Activated B cell treated with CpG ODN at 0.5 μM for 24 hours (primary cell): Measurements from ENCODE around the gene TGFBR1. TPM values are rescaled to one million over a fixed set of nuclear protein-coding genes. Genes with fewer than 3 reads are reported as not detected.
"Not testable (repeated sequence)": the region's sequence is repeated elsewhere in the genome, so short reads cannot be mapped to it uniquely, and the experiment has no call there.

Source experiments
- ATAC-seq: fragments of 200-7000 bp; cut with Tn5 transposase; one replicate; pipeline ENCODE4 v1.10.0; 2021; ENCODE audit warnings: low read depth, mild to moderate bottlenecking, moderate library complexity
- CTCF ChIA-PET: fragments of 350-600 bp; sonication (Branson Sonifier 250); formaldehyde crosslinking; loops from one replicate; lab custom pipeline; 2021; ENCODE audit warnings: antibody characterized with exemption; lab: Charles Lee
- POLR2A ChIA-PET: fragments of 350-600 bp; sonication (Branson Sonifier 250); formaldehyde crosslinking; loops from one replicate; lab custom pipeline; 2021; ENCODE audit warnings: antibody characterized with exemption; lab: Charles Lee
- DNase-seq: peaks from one replicate; pipeline ENCODE4 v3.0.0; 2022
- H3K27ac Mint-ChIP-seq: one replicate; pipeline ENCODE4 v1.8.0; 2020; ENCODE audit warnings: mixed read lengths
- H3K27me3 Mint-ChIP-seq: one replicate; pipeline ENCODE4 v1.8.0; 2021; ENCODE audit warnings: mixed read lengths
- H3K36me3 Mint-ChIP-seq: one replicate; pipeline ENCODE4 v1.8.0; 2021; ENCODE audit warnings: low read depth, mixed read lengths
- H3K4me1 Mint-ChIP-seq: one replicate; pipeline ENCODE4 v1.8.0; 2021; ENCODE audit warnings: mixed read lengths
- H3K4me3 Mint-ChIP-seq: one replicate; pipeline ENCODE4 v1.8.0; 2020; ENCODE audit warnings: mild to moderate bottlenecking, mixed read lengths
- H3K9me3 Mint-ChIP-seq: one replicate; pipeline ENCODE4 v1.8.0; 2020; ENCODE audit warnings: mixed read lengths
- intact Hi-C: fragments of 100-400 bp; cut with micrococcal nuclease; formaldehyde crosslinking; loops from one replicate; pipeline ENCODE4 v1.15.1; 2024
- total RNA-seq: library from RNA; stranded (reverse); gene quantifications from 2 replicates; pipeline ENCODE4 v1.2.3, GENCODE V29; 2022
- TF ChIP-seq, protein P1 (sequence below): fragments of 200-600 bp; IDR thresholded peaks from one replicate; pipeline ENCODE4 v1.8.0; 2022; ENCODE audit warnings: antibody characterized with exemption, mild to moderate bottlenecking

TGFBR1 gene
- total RNA-seq, 1 donor from 2014 or later = 65.3 TPM

DNA sequence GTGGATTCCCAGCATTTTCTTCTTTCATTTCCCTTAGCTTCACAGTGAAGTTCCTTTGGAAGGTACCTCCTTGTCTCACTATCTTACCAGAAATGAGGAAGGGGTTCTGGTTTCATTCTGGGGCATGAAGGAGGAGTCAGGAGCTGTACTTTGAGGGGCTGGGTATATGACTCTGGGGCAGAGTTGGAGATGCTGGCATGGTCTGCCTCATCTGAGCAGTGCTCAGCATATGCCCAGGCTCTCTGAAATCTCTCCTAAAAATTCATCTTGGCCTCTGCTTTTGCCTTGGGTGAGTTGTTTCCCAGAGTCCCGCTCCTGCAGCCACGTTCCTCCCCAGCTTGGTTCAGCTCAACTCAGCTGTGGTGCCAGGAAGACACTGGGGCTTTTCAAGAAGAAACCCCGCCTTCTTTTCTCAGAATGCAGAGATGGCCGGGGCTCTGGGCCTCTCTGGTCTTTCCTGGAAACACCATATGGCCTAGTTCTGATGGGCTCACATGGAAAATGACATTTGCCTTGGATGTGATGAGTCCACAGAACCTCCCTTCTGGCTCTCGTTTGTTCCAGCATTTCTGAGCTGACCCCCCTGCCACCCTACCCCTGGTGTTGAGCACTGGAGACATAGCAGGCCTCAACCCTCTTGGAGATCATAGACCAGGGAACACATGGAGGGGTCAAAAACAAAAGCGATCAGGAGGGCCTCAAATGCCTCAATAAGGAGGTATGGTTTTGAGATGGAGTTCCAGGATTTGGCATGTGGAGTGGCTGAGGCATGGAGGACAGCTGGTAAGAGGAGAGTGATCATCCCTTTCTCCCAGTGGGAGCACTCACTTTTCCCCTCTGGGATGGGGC is 12.0 kb upstream of the TGFBR1 start:
- no peaks in the 10 kb centered on the region for H3K4me1 Mint-ChIP-seq
- intact Hi-C loops = no loop called here
- CTCF ChIA-PET = no interaction called here
- POLR2A ChIA-PET = no interaction called here
- no peaks in the 10 kb centered on the region for H3K36me3 Mint-ChIP-seq
- TF ChIP-seq, protein P1, sequence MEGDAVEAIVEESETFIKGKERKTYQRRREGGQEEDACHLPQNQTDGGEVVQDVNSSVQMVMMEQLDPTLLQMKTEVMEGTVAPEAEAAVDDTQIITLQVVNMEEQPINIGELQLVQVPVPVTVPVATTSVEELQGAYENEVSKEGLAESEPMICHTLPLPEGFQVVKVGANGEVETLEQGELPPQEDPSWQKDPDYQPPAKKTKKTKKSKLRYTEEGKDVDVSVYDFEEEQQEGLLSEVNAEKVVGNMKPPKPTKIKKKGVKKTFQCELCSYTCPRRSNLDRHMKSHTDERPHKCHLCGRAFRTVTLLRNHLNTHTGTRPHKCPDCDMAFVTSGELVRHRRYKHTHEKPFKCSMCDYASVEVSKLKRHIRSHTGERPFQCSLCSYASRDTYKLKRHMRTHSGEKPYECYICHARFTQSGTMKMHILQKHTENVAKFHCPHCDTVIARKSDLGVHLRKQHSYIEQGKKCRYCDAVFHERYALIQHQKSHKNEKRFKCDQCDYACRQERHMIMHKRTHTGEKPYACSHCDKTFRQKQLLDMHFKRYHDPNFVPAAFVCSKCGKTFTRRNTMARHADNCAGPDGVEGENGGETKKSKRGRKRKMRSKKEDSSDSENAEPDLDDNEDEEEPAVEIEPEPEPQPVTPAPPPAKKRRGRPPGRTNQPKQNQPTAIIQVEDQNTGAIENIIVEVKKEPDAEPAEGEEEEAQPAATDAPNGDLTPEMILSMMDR = no peak
- ATAC-seq (no peak), DNase-seq (no peak)
- peaks cover 6% of the 10 kb centered on the region for H3K9me3 Mint-ChIP-seq
- H3K27me3 Mint-ChIP-seq = no peaks in the 10 kb centered on the region
- H3K4me3 Mint-ChIP-seq = no peak overlapping the region
- H3K27ac Mint-ChIP-seq = no peak overlapping the region

DNA sequence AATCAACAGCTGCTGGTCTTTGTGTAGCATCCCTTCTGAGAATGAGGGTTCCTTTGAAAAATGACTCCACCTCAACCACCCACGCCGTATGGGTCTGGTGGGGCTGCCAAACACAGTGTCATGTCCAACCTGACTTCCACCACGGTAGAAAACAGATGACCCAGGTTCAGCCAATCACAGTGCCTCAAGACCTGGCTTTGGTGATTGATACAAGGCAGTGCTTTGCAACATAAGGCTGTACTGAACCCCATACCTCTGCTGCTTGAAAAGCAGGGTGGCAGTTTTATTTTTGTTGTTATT is 11.5 kb upstream of the TGFBR1 start:
- no peaks in the 10 kb centered on the region for H3K36me3 Mint-ChIP-seq

GRCh38 chr9:99095565-99095964 is 9.3 kb upstream of the TGFBR1 start:
- peaks cover 6% of the 10 kb centered on the region for H3K9me3 Mint-ChIP-seq
- no peaks in the 10 kb centered on the region for H3K27me3 Mint-ChIP-seq
- intact Hi-C loops = no loop called here
- no peaks in the 10 kb centered on the region for H3K4me1 Mint-ChIP-seq
- no peaks in the 10 kb centered on the region for H3K36me3 Mint-ChIP-seq
- DNase-seq = no peak
- ATAC-seq = no peak
- POLR2A ChIA-PET = no interaction called here
- CTCF ChIA-PET = no interaction called here
- no peak overlapping the region for H3K27ac Mint-ChIP-seq
- no peak overlapping the region for H3K4me3 Mint-ChIP-seq
- TF ChIP-seq, protein P1 = no peak

More for the DNA sequence above, 11.5 kb upstream of the TGFBR1 start:
- CTCF ChIA-PET = no interaction called here
- Mint-ChIP-seq H3K27ac (no peak overlapping the region), H3K4me3 (no peak overlapping the region), H3K4me1 (no peaks in the 10 kb centered on the region), H3K27me3 (no peaks in the 10 kb centered on the region), H3K9me3 (peaks cover 6% of the 10 kb centered on the region)
- intact Hi-C loops = no loop called here
- TF ChIP-seq, protein P1 = no peak
- POLR2A ChIA-PET = no interaction called here
- ATAC-seq = no peak
- no peak for DNase-seq

DNA sequence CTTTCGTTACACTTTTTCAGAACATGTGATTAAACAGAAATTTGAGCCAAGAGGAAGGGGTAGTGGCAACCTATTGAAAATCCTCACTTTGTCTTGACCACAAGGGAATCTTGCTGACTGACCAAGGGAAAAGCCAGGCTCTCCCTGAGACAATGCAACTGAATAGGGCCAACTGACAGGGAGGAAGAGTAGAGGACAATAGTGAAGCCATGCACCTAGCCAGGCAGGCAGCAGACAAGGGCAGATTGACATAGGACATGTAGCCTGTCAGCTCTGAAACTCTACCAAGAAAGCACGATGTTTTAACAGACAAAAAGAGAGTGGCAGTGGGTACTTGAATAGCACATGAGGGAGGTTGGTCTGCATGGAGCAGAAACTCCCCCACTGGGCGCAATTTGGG is 8.5 kb upstream of the TGFBR1 start:
- ChIA-PET POLR2A (no interaction called here), CTCF (no interaction called here)
- Mint-ChIP-seq H3K4me1 (no peaks in the 10 kb centered on the region), H3K27ac (no peak overlapping the region), H3K9me3 (peaks cover 6% of the 10 kb centered on the region), H3K36me3 (no peaks in the 10 kb centered on the region), H3K4me3 (no peak overlapping the region), H3K27me3 (no peaks in the 10 kb centered on the region)
- intact Hi-C loops = no loop called here
- DNase-seq (no peak), ATAC-seq (no peak)
- TF ChIP-seq, protein P1 = no peak

GRCh38 chr9:99099806-99100585 is 4.9 kb upstream of the TGFBR1 start:
- CTCF ChIA-PET = interaction anchor here (1.4 kb wide), 1 partner anchor 103 kb away, joined by 3 read pairs; no protein-coding TSS in a partner anchor
- H3K36me3 Mint-ChIP-seq, POLR2A ChIA-PET, H3K9me3 Mint-ChIP-seq, H3K27me3 Mint-ChIP-seq, ATAC-seq, H3K4me3 Mint-ChIP-seq, DNase-seq, intact Hi-C loops, H3K27ac Mint-ChIP-seq: not testable (repeated sequence)
- H3K4me1 Mint-ChIP-seq = peaks cover 12% of the 10 kb centered on the region
